NCI-H2029 (cell line): ENCODE results near the gene GLS2.
"Not testable (repeated sequence)": the region's sequence is repeated elsewhere in the genome, so short reads cannot be mapped to it uniquely, and the experiment has no call there.

Experiments used
- DNase-seq: peaks from one replicate; lab custom pipeline; 2025; lab: John Stamatoyannopoulos, UW

GLS2 gene

GRCh38 chr12:56488041-56488955 lies at the start of gene GLS2:
Gene GLS2, minus strand, starts transcription at chr12:56488161. Its CDS starts 43 bp downstream, at chr12:56488118.
- DNase-seq: peak; percentile 88

GRCh38 chr12:56537546-56537945 lies 49.6 kb upstream of the GLS2 start:
- no peak for DNase-seq

- DNase-seq: no peak
Measured at GRCh38 chr12:56530390-56531055, 42.6 kb upstream of the GLS2 start.

- DNase-seq: no peak
Measured at GRCh38 chr12:56529656-56530055, 41.7 kb upstream of the GLS2 start.

GRCh38 chr12:56528846-56529245 lies 40.9 kb upstream of the GLS2 start:
- no peak for DNase-seq

GRCh38 chr12:56522411-56523193 lies 34.6 kb upstream of the GLS2 start:
- DNase-seq: no peak

GRCh38 chr12:56521590-56522371 lies 33.8 kb upstream of the GLS2 start, which contains the start of gene RBMS2:
Gene RBMS2, plus strand, starts transcription at chr12:56521820. Its CDS starts 204 bp downstream, at chr12:56522024.
- DNase-seq: peak; percentile 26

GRCh38 chr12:56521209-56521589 lies 33.2 kb upstream of the GLS2 start:
- DNase-seq: no peak

- DNase-seq: no peak
Measured at GRCh38 chr12:56520506-56520905, 32.5 kb upstream of the GLS2 start.

GRCh38 chr12:56520048-56520447 lies 32.1 kb upstream of the GLS2 start:
- no peak for DNase-seq

- no peak for DNase-seq
Measured at GRCh38 chr12:56518570-56518969, 30.6 kb upstream of the GLS2 start.

- no peak for DNase-seq
Measured at GRCh38 chr12:56517854-56518253, 29.9 kb upstream of the GLS2 start.

- DNase-seq: not testable (repeated sequence)
Measured at GRCh38 chr12:56514014-56514318, 26.0 kb upstream of the GLS2 start.

- no peak for DNase-seq
Measured at GRCh38 chr12:56510786-56511185, 22.8 kb upstream of the GLS2 start.

GRCh38 chr12:56499879-56500278 lies 11.9 kb upstream of the GLS2 start:
- DNase-seq: not testable (repeated sequence)

GRCh38 chr12:56499452-56499851 lies 11.5 kb upstream of the GLS2 start:
- not testable (repeated sequence) for DNase-seq

GRCh38 chr12:56498126-56498902 lies 10.4 kb upstream of the GLS2 start:
- DNase-seq: not testable (repeated sequence)

GRCh38 chr12:56496704-56497103 lies 8.7 kb upstream of the GLS2 start:
- DNase-seq: peak; percentile 11

- not testable (repeated sequence) for DNase-seq
Measured at GRCh38 chr12:56494481-56494880, 6.5 kb upstream of the GLS2 start.

GRCh38 chr12:56494106-56494415 lies 6.1 kb upstream of the GLS2 start:
- DNase-seq: not testable (repeated sequence)
